Activated T-helper 9 cell treated with anti-CD3 and anti-CD28 coated beads, Interleukin-2, amount 50 U/mL, for 16 hours (primary cell): ENCODE data around the gene MYO1F.
"Not testable (repeated sequence)": the region's sequence is repeated elsewhere in the genome, so short reads cannot be mapped to it uniquely, and the experiment has no call there.

Source experiments
- DNase-seq: peaks from one replicate; pipeline ENCODE4 v3.0.0-alpha.2; 2020; ENCODE audit warnings: low read depth

Gene MYO1F

DNA sequence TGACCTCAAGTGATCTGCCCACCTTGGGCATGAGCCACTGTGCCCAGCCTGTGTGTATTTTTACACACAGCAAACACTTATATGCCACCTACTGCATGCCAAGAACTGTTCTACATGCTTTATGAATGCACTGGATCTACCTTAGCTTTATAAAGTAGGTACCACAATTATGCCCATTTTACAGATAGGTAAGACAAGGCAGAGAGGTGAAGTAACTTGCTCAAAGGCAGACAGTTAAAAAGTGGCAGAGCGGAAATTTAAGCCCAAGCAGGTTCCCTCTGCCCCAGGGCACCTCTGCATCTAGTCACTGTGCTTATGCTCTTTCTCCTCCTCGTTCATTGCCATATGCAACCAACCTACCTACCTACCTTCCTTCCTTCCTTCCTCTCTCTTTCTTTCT is 22.8 kb upstream of the MYO1F start:
- no peak for DNase-seq

DNA sequence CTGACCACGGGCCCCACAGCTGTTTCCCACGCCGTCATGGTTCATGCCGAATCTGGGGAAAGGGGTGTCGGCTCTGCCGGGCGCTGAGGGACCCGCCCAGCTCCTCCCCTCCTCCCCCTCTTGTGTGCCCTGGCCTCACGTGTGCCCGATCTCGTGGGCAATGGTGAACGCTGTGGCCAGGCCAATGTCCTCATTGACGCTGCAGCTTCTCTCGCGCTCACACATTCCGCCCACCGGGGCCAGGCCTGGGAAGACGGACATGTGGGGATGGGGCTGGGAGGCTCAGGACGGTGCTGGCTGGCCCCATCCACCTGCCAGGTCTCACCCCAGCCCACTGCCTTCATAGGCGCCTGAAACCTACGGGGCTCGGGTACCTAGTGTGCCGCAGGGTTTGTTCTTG is 18.9 kb upstream of the MYO1F start:
- DNase-seq = no peak

DNA sequence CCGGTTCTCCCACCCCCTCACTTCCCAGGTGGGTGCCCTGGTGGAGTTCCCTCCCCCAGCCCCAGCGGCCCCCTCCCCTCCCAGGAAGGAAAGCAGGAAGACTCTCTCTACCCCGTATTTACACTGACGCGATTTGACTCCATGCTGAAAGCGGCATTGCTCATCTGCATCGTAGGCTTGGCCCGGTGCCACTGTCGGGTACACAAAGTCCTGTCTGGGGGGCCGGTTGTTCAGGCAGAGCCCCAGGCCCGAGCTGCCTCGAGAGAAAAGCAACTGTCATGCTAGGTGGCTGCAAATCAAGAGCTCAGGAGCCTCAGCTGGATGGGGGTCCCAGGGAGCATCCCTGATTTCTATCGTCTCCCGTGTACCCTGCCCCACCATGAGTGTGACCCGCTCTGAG is 18.4 kb upstream of the MYO1F start:
- DNase-seq = no peak

DNA sequence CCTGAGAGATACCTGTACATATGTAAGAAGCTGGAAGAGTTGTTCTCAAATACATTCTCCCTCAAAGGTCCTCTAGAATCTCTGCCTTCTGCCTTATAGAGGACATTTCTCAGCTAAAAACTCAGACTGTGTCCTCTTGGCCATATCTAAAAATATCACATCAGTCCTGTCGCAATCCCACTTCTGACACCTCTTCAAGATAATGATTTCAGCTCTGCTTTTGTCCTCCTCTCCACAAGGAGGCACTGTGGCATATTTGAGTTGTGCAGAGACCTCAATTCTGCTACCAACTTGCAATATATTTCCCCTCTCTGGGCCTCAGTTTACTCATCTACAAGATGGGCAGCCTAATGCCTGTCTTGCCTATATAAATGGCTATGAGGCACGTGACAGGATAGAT is 16.7 kb upstream of the MYO1F start:
- no peak for DNase-seq

DNA sequence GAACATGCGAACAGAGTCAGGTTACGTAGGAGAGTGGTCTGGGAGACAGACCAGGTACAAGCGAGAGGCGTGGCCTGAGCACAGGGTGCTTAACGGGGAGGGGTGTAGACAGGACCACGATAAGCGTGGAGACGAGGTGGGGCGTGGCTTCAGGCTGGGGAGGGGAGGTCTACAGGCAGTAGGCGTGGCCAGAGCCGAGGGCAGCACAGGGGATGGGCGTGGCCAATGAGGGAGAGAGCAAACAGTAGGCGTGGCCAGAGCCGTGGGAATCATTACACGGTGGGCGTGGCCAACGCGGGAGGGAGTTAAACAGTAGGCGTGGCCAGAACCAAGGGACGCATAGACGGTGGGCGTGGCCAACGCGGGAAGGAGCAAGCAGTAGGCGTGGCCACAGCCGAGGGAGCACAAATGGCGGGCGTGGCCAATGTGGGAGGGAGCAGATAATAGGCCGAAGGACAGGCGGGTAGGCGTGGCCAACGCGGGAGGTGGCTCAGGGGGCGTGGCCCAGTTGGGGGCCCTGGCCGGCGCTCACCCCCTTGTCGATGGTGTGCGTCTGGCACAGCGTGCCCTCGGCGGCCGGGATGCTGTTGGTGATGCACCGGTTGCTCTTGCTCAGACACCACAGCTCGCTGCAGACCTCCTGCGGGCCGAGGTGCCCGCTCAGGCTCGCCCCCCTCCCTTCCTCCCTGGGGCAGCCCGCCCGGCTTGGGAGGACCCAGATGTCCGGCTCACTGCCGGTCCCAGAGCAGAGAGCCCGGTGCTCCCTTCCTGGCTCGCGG is 15.2 kb upstream of the MYO1F start:
- peak; percentile 92 for DNase-seq

DNA sequence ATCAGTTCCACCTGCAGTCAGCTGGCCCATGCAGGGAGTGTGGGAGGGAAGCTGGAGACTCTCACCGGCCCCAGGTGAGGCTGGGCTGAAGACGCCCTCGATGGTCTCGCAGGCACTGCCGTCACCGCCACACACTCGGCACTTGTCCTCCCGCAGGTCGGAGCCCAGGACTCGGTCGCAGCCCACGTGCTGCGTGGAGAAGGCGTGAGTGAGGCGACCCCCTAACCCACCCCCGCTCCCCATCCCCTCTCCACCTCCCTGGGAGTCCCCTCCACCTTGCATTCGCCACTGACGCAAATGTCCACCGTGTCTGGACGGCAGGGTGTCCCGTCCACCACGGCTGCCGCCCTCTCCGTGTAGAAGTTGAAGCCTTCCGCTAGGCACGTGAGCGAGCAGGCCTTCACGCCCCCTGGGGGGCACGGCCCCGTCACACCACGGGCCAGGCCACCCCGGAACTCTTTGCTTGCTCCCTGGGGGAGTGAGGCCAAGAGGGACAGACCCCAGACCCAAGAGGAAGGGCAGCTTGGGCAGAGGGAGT is 12.0 kb upstream of the MYO1F start:
- no peak for DNase-seq

DNA sequence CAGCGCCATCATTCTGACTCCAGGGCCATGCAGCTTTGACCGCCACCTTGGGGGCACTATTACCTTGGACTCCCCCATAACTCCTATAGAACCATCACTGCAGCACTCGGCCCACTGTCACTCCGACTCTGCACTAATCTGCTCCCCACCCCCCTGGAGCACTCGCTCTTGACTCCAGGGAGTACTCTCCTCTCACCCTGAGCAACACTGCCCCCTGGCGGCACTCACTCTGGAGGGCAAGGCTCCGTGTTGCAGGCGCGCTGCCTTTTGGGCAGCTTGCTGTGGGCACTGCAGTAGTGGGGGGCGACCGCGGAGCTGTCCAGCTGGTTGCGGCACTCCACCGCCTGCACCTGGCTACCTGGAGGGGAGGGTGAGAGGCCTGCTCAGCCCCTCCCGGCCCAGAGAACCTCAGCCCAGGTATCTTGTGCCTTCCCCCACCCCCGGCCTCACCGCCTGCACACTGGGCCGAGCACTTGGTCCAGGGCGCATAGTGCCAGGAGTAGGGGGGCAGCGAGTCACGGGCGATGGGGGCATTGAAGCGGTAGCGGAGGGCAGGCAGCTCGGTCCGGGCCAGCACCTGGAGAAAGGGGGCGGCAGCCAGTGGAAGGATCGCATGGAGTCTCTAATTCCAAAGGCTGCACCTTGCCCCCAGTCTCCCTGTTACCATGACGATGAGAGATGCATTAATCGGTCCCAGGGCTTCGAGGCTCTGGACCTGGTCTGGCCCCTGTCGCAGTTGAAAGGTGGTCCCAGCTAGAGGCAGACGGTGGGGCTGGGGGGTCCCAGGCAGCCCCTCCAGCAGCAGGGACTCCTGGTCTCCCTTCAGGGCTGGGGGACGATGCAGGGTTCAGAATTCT is 8.9 kb upstream of the MYO1F start:
- DNase-seq = peak; percentile 47

DNA sequence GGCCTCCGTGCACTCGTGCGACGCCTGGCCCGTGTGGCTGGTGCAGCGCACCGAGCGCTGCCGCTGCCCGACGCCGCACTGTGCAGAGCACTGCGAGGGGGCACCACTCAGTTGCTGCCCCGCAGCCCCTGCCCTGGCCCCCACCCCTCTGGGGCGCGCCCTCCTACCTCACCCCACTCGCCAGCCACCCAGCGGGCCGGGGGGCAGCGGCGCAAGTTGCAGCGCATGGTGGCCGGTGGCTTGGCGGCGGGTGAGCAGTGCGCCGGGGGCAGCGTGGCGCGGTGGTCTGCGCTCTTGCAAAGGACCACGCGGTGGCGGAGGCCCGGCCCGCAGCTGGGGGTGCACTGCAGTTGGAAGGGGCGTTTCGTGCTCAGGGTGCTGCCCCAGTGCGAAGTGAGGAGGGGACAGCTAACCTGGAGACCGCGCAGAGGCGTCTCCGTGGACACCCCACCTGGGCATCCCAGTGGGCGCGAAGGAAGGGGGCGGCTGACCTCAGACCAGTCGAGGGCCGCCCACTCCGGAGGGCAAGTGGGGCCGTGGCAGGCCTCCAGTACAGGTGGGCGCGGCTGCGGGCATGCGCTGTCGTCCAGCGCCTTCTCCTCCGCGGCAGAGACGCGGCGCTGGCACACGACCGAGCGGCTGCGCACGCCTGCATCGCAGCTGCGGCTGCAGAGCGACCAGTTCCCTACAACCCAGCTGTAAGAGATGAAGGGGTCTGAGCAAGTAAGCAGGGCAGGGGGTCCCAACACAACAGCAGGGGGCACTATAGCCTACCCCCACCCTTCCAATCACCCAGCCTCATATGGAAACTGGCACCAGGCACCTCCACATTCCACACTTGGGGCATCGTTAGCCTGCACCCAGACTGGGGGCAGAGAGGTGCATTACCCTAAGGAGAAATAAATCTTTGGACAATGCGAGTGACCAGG is 8.0 kb upstream of the MYO1F start:
- no peak for DNase-seq

DNA sequence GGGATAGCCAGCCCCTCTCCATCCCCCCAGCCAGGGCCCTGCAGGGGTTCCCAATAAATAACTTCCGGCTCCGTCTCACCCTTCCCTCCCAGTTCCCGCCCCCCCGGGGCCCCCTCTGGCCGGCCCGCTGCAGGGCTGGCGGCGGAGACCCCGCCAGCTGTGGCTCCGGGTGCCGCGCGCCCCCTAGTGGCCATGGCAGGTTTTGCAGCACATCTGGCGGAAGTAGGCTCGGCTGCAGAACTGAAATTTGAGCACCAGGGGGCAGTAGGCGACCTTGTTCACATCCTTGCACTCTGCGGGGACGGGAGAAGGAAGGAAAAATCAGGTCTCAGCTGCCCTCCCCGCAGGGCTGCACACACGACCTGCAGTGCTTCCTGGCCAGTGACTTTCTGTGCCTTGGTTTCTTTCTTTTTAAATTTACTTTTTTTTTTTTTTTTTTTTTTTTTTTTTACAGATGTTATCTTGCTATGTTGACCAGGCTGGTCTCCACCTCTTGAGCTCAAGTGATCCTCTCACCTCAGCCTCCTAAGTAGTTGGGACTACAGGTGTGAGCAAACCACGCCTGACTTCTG is 3.6 kb upstream of the MYO1F start:
- DNase-seq = peak; percentile 77

DNA sequence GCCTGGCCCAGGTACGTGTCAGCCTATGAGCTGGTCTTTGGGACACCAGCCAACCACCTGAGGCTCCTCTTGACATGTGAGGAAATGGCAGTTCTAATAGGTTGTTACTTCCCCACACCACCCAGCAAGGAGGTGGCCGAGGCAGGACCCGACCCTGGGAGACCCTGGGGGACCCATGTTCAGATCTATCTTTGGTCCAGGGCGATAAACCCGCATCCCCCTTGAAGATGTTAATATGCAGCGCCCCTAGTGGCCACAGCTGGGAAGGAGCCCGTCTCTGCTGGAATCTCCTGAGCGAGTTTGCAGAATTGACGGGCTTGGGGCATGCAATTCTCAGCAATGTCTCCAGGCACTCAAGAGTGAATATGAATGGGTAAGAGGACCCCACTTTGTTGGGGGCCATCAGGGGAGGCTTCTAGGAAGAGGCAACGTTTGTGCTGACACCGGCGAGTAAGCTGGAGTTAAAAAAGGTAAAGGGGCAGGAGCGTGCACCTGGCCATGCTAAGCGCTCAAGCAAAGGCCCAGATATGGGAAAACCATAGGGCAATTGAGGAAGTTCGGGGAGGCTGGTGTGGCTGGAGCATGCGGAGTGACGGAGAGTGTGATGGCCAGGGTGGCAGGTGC is 1.5 kb upstream of the MYO1F start:
- peak; percentile 76 for DNase-seq

DNA sequence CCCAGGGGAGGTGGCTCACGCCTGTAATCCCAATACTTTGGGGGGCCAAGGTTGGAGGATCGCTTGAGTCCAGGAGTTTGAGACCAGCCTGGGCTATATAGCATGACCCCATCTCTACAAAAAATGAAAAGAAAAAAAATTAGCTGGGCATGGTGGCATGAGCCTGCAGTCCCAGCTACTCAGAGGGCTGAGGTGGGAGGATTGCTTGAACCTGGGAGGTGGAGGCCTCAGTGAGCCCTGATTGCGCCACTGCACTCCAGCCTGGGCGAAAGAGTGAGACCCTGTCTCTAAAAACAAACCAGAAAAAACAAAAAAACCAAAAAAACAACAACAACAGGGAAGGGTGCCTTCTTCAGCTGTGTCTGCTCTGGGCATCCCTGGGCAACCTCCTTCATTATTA is 499 bp upstream of the MYO1F start:
- no peak for DNase-seq

DNA sequence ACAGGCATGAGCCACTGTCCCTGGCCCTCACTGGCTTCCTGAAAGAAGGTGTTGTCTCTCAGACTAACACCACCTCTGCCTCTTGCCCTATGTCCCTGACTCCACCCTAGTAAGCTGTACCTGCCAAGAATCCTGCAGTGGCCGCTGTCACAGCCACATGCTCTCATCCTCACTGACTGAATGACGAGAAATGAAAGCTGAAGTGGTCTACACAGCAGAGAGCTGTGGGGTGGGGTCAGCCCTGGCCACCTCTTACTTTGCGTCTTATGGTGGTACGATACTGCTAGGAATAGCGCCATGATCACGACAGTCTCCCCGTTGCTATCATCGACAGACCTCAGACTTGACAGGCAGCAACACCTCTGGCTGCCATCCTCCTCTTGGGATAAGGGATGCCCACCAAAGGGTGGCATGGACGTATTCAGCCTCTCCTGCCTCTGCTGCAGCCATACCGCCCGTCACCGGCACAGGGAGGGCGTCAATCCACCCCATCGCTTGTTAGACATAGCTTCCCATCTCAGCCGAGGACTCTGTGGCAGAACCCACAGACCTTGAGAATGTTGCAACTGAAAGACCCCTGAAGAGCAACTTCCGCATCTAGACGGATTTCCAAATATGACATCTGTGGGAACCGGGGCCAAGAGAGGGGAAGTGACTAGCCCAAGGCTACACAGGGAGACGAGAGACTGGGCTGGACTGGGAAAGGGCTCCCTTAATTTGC is 809 bp downstream of the MYO1F start:
- DNase-seq = no peak

DNA sequence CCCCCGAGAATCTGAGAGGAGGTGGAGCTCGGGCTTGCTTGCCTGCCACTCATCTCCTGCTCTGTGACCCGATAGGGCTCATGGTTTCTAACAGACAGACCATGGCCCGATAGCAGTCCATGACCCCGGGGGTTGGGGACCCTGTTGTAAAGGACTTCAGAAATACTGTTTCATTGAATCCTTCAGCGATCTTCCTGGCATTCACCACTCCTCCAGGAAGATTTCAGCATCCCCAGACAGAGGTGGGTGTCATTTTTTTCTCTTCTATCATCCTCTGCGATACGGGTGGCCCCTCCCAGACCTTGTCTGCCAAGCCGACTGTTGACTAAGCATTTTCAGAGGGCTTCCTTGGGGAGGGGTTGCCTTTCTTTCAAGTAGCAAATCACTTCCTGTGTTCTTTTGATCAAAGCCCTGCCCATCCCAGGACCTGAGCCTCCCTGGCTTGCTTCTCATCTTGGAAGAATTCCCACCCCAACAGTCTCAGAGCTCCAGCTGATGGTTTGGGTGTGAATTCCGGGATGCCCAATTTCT is 1.7 kb downstream of the MYO1F start:
- DNase-seq = peak; percentile 16

DNA sequence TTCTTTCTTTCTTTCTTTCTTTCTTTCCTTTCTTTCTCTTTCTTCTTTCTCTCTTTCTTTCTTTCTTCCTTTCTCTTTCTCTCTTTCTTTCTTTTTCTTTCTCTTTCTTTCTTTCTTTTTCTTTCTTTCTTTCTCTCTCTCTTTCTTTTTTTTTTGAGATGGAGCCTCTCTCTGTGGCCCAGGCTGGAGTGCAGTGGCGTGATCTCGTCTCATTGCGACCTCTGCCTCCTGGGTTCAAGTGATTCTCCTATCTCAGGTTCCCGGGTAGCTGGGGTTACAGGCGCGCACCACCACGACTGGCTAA is 2.7 kb downstream of the MYO1F start:
- DNase-seq = not testable (repeated sequence)

DNA sequence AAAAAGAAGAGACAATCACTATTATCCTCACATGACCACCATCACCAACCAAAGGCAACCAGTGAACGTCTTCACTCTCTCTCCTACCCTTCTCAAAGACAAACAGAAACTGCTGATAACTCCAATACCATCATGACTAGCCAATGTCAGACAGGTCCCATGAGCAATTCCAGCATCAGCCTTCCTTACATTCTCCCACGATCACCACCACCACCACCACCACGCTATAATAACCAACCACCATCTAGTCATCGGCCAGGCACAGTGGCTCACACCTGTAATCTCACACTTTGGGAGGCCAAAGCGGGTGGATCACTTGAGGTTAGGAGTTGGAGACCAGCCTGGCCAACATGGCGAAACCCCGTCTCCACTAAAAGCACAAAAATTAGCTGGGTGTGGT is 3.9 kb downstream of the MYO1F start:
- DNase-seq = no peak

DNA sequence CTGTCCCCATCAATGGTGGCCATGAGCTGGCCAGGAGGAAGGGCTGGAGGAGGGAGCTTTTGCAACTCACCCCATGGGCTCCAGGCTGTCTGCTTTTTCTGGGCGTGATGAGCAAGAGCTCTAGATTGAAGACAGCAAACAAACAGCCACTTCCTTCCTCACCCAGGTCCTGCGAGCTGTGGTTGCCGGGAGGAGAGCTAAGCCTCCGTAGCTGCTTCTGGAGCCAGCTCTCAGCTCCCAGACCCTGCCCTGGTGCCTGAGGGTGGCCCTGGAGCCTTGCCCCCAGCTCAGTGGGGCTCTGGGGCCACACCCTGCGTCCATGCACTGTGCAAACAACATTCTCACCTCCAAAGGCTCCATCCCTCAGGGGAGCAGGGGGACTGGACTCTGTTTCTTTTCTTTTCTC is 6.2 kb downstream of the MYO1F start:
- peak; percentile 36 for DNase-seq

DNA sequence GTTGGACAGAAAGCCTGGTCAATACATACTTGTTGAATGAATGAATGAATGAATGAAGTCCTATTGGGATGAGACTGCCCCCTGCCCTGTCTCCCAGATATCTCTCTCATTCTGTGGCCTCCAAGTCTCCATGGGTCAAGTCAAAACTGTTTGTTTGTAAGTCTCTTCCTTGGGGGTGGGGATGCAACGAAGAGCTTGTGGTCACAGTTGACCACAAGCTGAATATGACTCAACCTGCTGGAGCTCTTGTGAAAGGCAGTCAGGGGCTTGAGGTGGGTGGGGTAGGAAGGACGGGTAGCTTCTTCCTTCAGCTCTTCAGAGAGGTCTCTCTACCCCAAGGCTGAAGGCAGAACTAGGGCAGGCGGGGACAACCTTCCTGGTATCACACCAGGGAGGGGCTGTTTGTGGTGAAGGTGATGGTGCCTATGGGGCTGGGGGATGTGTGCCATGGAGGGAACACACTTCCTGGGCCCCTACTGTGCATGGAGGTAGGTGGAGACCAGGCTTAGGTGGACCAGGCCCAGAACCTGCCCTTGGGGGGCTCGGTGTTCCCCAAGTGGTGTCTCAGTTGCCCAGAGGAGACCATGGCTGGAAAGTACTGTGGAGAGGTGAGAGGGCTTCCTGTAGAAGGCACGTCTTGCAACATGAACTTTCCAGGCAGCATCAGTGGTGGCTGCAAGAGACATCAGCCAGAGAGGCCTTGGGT is 8.0 kb downstream of the MYO1F start:
- peak; percentile 49 for DNase-seq

DNA sequence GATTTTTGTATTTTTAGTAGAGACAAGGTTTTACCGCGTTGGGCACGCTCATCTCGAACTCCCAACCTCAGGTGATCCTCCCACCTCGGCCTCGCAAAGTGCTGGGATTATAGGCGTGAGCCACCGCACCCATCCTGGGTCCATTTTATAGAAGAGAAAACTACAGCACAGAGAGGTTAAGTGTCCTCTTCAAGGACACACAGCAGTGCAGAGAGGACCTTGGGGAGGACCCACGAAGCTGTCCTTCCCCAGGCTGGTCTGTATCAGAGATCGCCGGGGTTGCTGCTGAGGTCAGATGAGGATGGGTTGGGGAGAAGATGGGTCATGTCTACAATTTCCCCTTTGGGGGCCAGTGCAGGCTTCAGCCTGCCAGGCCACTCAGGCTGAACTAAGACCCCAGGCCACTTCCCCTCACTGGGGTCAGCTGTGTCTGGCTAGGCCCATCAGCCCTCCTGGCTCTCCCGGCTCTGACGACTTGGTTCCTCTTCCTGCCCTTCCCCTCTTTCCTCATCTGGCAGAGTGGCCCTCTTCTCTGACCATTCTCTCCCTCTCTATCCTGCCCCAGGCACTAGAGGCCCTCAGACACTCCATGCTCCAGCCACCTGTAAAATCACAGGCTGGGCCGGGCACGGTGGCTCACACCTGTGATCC is 9.6 kb downstream of the MYO1F start:
- no peak for DNase-seq

DNA sequence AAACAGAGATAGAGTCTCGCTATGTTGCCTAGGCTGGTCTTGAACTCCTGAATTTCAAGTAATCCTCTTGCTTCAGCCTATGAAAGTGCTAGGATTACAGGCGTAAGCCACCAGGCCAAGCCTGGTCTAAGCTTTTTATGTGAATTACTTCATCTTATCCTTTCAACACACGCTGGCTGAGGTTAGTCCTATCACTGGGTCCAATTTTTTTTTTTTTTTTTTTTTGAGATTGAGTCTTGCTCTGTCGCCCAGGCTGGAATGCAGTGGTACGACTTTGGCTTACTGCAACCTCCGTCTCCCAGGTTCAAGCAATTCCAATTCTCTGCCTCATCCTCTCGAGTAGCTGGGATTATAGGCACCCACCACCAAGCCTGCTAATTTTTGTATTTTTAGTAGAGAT is 10.4 kb downstream of the MYO1F start:
- DNase-seq = no peak
